NCI-H69 (cell line): ENCODE measurements around the gene FOXE3.
"Not testable (repeated sequence)": the region's sequence is repeated elsewhere in the genome, so short reads cannot be mapped to it uniquely, and the experiment has no call there.

Experiments
- DNase-seq: peaks from one replicate; lab custom pipeline; 2025; lab: John Stamatoyannopoulos, UW

Gene FOXE3

DNA sequence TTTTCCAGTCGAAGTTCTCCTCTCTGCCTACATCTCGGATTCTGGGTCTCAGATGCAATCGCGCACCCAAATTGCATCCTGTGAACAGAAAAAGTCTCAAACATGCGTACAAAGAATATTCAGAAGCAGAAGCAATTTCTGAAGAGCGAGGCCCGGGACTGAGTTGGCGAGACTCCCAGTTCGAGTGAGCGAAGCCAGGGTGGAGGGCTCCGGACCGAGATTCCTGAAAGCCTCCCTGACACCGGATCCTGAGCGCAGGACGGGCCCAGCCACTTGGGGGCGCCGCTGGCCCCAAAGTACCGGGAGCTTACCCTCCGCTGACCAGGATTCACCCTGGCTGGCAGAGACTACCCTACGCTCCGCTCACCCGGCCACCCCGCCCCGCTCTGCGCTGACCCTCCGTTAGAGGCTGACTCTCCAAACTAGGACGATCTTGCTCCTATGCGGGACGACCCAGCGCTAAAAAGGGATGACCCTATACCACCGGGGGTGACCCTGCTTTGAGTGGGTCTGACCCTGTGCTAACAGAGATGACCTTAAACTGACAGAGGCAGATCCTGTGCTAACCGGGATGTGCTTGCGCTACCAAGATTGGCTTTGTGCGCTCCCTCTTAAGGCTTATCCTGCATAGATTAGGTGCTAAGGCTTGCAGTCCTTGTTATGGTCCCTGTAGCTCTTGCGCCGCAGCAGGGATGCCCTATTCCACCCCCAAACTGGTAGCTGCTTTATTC is 33.9 kb downstream of the FOXE3 start:
- peak; percentile 9 for DNase-seq

DNA sequence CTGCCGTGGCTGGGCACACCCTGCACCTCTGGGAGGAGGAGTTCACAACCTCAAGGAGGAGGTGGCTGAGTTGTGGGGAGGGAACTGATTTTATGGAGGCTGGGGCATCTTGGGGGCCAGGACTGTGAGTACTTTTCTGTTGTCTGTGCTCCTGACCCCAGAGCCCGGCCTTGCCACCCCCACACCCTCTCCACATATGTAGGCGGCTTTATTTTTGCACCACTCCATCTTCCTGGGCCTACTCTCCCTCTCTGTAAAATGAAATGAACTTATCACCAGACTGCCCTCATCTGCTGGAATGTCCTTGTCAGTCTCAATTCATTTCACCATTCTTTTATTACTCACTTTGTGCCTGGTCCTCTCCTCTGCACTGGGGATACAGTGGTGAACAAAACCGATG is 34.5 kb downstream of the FOXE3 start:
- no peak for DNase-seq

DNA sequence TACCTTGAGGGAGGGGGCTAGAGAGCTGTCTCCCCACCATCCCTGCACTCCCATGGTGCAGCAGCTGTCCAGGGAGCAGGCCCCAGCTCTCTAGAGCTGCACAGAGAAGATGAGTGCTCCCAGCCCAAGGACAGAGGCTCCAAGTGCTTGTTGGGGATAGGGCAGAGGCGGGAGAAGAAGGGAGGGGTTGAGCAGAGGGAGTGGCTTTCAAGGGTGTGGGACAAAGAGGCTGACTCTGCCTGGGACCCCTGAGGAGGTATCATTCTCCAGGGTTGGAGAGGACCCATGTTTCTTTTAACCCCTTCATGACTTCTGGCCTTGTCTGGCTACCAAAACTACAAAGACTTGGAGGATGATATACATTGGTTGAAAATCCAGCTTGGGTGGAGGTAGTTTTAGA is 36.3 kb downstream of the FOXE3 start:
- no peak for DNase-seq

DNA sequence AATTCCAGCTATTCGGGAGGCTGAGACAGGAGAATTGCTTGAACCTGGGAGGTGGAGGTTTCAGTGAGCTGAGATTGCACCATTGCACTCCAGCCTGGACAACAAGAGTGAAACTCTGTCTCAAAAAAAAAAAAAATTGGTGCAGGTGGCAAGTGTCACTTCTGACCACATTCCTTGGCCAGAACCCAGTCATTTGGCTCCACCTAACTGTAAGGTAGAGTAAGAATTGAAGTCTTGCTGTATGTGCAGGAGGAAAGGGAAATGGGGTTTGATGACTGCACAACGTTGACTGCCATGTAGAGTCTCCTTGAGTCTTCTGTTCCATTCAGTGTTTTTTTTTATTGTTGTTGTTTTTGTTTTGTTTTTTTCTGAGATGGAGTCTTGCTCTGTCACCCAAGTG is 37.8 kb downstream of the FOXE3 start:
- not testable (repeated sequence) for DNase-seq

DNA sequence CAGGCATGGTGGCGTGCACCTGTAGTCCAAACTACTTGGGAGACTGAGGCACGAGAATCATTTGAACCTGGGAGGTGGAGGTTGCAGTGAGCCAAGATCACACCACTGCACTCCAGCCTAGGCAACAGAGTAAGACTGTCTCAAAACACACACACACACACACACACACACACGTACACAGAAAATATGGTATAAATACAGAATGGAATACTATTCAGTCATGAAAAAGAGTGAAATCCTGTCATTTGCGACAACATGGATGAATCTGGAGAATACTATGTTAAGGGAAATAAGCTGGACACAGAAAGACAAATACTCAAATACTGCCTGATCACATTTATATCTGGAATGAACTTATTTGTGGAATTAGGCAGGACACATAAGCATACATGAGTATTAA is 40.2 kb downstream of the FOXE3 start:
- DNase-seq: no peak

DNA sequence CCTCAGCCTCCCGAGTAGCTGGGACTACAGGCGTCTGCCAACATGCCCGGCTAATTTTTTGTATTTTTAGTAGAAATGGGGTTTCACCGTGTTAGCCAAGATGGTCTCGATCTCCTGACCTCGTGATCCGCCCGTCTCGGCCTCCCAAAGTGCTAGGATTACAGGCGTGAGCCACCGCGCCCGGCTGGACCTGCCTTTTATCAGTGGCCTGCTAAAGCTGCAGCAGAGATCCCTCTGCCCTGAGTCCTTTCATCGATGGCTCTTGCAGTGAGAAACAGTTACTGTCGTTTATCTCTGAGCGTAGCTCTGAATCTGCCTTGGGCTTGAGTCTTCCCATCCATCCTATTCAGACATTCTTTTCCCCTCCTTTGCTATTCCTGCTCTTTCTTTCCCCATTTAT is 41.5 kb downstream of the FOXE3 start:
- not testable (repeated sequence) for DNase-seq

DNA sequence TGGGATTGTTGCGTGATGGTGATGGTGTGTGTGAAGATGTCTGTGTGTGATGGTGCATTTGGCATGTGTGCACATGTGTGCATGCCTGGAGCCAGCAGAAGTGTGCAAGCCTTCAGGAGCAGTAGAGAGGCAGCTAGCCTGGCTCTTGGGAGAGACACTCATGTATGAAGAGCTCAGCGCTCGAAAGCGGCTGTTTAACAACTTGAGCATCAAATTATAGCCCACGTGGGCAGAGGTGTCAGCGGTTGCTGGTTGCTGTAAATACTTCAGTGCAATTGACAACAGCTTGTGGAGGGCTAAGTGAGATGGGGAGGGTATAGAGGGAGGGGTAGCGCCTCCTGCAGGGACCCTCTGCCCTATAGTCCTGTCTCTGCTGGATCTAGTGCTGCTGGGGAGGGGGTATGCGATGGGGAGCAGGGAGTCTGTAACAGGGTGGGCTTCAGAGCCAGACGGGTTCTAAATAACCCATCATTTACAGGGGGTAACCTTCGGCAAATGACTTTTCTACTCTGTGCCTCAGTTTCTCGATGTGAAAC is 43.2 kb downstream of the FOXE3 start:
- peak; percentile 52 for DNase-seq

DNA sequence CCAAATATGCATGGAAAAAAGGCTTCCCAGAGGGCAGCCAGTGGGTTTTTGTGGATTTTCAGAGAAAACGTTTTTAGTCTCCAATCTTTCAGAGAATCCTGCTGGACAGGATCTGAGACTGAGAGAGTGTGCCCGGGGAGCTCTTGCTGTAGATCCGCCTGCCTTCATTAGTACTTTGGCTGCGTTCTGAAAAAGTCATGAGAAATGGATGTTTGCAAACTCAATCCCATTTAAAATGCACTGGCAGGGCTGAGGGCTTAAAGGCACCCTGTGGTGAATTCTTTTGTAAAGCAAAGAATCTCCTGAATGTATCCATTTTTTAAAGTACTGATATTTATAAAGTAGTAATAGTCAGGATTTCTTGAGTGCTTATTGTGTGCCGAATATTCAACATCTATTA is 44.0 kb downstream of the FOXE3 start:
- no peak for DNase-seq

DNA sequence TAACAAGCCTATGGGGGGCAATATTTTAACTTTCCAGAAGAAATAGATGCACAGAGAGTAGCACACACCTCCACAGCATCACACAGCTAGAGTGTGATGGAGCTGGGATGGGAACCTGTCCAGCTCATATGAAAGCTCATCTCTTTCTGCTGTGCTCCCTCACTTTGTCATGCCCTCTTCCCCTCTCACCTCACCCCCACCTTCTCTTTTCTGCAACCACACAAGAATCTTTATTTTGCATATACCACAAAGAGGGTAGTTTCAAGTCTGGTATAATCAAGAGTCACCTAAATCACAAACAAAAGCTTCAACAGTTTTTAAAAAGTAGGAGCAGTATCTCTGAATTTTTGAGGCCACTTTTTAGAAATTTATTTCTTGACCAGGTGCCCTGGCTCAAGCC is 44.4 kb downstream of the FOXE3 start:
- no peak for DNase-seq

DNA sequence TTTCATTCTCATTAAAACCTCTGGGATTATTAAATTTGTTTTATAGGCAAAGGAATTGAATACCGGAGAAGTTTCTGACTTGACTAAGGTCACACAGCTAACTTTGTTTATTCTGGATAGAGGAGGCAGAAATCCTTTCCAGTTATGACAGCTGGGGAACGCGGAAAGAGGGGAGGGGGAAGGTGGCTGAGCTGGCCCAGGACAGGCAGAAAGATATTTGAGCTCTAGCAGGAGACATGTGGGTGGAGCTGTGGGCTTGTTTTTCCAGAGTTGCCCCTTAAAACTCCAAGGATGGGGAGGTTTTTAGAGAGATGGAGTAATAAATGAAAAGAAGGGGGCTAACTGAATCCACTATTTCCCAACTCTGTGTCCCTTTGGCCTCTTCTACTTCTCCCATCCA is 49.5 kb downstream of the FOXE3 start:
- no peak for DNase-seq
